CD14-positive monocyte (primary cell): Measurements from ENCODE around the gene SEC22A. TPM values are rescaled to one million over a fixed set of nuclear protein-coding genes. Genes with fewer than 3 reads are reported as not detected.

Source experiments
- DNase-seq, 3 donors: peaks; one replicate each; pipeline ENCODE4 v3.0.0-alpha.2; 2011 to 2022
- H2AFZ ChIP-seq: 2 replicates; pipeline ENCODE4 v1.6.0; 2012; ENCODE audit warnings: mild to moderate bottlenecking, low read depth, low read length, inconsistent platforms; ENCODE audit not compliant: insufficient read depth, poor library complexity, severe bottlenecking
- H3K27ac ChIP-seq, 2 donors: 1 replicate in 1 of 2; 2 replicates in 1 of 2; pipeline ENCODE4 v1.5.1; 2012 to 2013; ENCODE audit warnings: low read length in 2 of 2, control low read depth in 1 of 2, inconsistent platforms in 1 of 2, low read depth in 1 of 2, mild to moderate bottlenecking in 1 of 2
- H3K27me3 ChIP-seq, 2 donors: one replicate each; pipeline versions ENCODE4 v1.6.0 to v1.6.1; 2011 to 2013; ENCODE audit warnings: low read length in 2 of 2; ENCODE audit not compliant: control insufficient read depth in 2 of 2, insufficient read depth in 2 of 2
- H3K36me3 ChIP-seq, 2 donors: replicated peaks in 1 of 2; 1 replicate in 1 of 2; 2 replicates in 1 of 2; pipeline versions ENCODE4 v1.5.1 to v1.6.1; 2012 to 2013; ENCODE audit warnings: low read length in 2 of 2, control low read depth in 1 of 2, inconsistent platforms in 1 of 2, mild to moderate bottlenecking in 1 of 2; ENCODE audit not compliant: insufficient read depth in 2 of 2, control insufficient read depth in 1 of 2
- H3K4me1 ChIP-seq, 2 donors: 1 replicate in 1 of 2; 2 replicates in 1 of 2; pipeline versions ENCODE4 v1.5.1 to v1.6.1; 2012 to 2013; ENCODE audit warnings: low read length in 2 of 2, control low read depth in 1 of 2, inconsistent platforms in 1 of 2, mild to moderate bottlenecking in 1 of 2, moderate library complexity in 1 of 2; ENCODE audit not compliant: insufficient read depth in 2 of 2, control insufficient read depth in 1 of 2
- H3K4me2 ChIP-seq: replicated peaks from 2 replicates; pipeline ENCODE3; 2012; ENCODE audit warnings: low read length, moderate library complexity, mild to moderate bottlenecking; ENCODE audit not compliant: poor library complexity, severe bottlenecking; ENCODE audit errors: extremely low read depth
- H3K4me3 ChIP-seq, 3 experiments: fragments of 200-600 bp in 1 of 3; sonication (generic) in 1 of 3; replicated peaks in 1 of 3; 1 replicate in 2 of 3; 2 replicates in 1 of 3; pipeline ENCODE4 v1.5.1; 2011 to 2013; ENCODE audit warnings: low read length in 3 of 3, mild to moderate bottlenecking in 3 of 3, control low read depth in 2 of 3, low read depth in 2 of 3, inconsistent platforms in 1 of 3, moderate library complexity in 1 of 3
- H3K79me2 ChIP-seq: 2 replicates; pipeline ENCODE4 v1.6.0; 2012; ENCODE audit warnings: mild to moderate bottlenecking, control low read depth, inconsistent platforms, low read length, moderate library complexity; ENCODE audit not compliant: insufficient read depth
- H3K9ac ChIP-seq: 2 replicates; pipeline ENCODE4 v1.6.0; 2017; ENCODE audit warnings: low read length, mild to moderate bottlenecking; ENCODE audit not compliant: insufficient read depth, poor library complexity, severe bottlenecking
- H3K9me3 ChIP-seq, 2 donors: replicated peaks in 1 of 2; 1 replicate in 1 of 2; 2 replicates in 1 of 2; pipeline versions ENCODE4 v1.5.1 to v1.6.1; 2012 to 2013; ENCODE audit warnings: low read length in 2 of 2, control low read depth in 1 of 2; ENCODE audit not compliant: control insufficient read depth in 1 of 2, insufficient read depth in 1 of 2
- H4K20me1 ChIP-seq: 2 replicates; pipeline ENCODE4 v1.6.0; 2012; ENCODE audit warnings: mild to moderate bottlenecking, low read length, control low read depth, moderate library complexity; ENCODE audit not compliant: insufficient read depth
- H3K27ac Mint-ChIP-seq, 7 donors: one replicate each; pipeline ENCODE4 v1.8.0; 2020; ENCODE audit warnings: mild to moderate bottlenecking in 7 of 7, mixed read lengths in 7 of 7, moderate library complexity in 6 of 7, inconsistent platforms in 2 of 7
- H3K27me3 Mint-ChIP-seq, 3 donors: one replicate each; pipeline ENCODE4 v1.8.0; 2021 to 2022; ENCODE audit warnings: low read depth in 3 of 3, mild to moderate bottlenecking in 3 of 3, mixed read lengths in 3 of 3, moderate library complexity in 3 of 3, inconsistent platforms in 1 of 3
- H3K36me3 Mint-ChIP-seq, 2 donors: one replicate each; pipeline ENCODE4 v1.8.0; 2020; ENCODE audit warnings: mixed read lengths in 2 of 2, inconsistent platforms in 1 of 2, mild to moderate bottlenecking in 1 of 2
- H3K4me1 Mint-ChIP-seq: one replicate; pipeline ENCODE4 v1.8.0; 2020; ENCODE audit warnings: mild to moderate bottlenecking, mixed read lengths
- H3K4me3 Mint-ChIP-seq, 2 donors: one replicate each; pipeline ENCODE4 v1.8.0; 2020; ENCODE audit warnings: mild to moderate bottlenecking in 2 of 2, mixed read lengths in 2 of 2, moderate library complexity in 1 of 2
- H3K9me3 Mint-ChIP-seq, 7 donors: one replicate each; pipeline ENCODE4 v1.8.0; 2020 to 2022; ENCODE audit warnings: mixed read lengths in 7 of 7, mild to moderate bottlenecking in 6 of 7, moderate library complexity in 6 of 7, inconsistent platforms in 2 of 7
- WGBS: methylation state at CpG from one replicate; pipeline ENCODE4 v1.1.5; 2013; ENCODE audit warnings: missing lambda C conversion rate; ENCODE audit not compliant: insufficient coverage; 5-methylcytosine and 5-hydroxymethylcytosine counted together
- intact Hi-C, 2 donors: fragments of 100-400 bp; cut with micrococcal nuclease; formaldehyde crosslinking; loops; one replicate each; pipeline versions ENCODE4 v1.15.0 to v1.15.1; 2023
- polyA plus RNA-seq, 3 donors: library from polyadenylated mRNA; depleted of rRNA in 1 of 3; unstranded in 2 of 3; stranded (reverse) in 1 of 3; fragments of 300-500 nt in 2 of 3; fragments of >200 nt in 1 of 3; fragmentation: Illumina TruSeq in 2 of 3; gene quantifications; 1 replicate in 2 of 3; 2 replicates in 1 of 3; pipeline ENCODE4 v1.2.3, GENCODE V29; 2012 to 2021
- TF ChIP-seq, protein P1 (sequence below): fragments of 200-600 bp; IDR thresholded peaks from one replicate; pipeline ENCODE4 v1.8.0; 2022; ENCODE audit warnings: antibody characterized with exemption, mild to moderate bottlenecking

The SEC22A gene
- polyA plus RNA-seq, 3 donors: 6.4 to 11.0 (median 8.8) TPM

GRCh38 chr3:123321806-123322205 is 120.1 kb downstream of the SEC22A start:
- H3K4me1 Mint-ChIP-seq: no peaks in the 10 kb centered on the region
- H3K4me1 ChIP-seq: no peaks in the 10 kb centered on the region
- no peak overlapping the region for H3K9ac ChIP-seq
- no peaks in the 10 kb centered on the region for H3K27me3 ChIP-seq
- H3K27me3 Mint-ChIP-seq: peaks cover 5 to 12% (median 11%) of the 10 kb centered on the region in 3 donors
- intact Hi-C loops: no loop called here
- H3K36me3 ChIP-seq: no peaks in the 10 kb centered on the region
- no peak overlapping the region for H3K27ac Mint-ChIP-seq
- no peaks in the 10 kb centered on the region for H3K36me3 Mint-ChIP-seq
- TF ChIP-seq, protein P1, sequence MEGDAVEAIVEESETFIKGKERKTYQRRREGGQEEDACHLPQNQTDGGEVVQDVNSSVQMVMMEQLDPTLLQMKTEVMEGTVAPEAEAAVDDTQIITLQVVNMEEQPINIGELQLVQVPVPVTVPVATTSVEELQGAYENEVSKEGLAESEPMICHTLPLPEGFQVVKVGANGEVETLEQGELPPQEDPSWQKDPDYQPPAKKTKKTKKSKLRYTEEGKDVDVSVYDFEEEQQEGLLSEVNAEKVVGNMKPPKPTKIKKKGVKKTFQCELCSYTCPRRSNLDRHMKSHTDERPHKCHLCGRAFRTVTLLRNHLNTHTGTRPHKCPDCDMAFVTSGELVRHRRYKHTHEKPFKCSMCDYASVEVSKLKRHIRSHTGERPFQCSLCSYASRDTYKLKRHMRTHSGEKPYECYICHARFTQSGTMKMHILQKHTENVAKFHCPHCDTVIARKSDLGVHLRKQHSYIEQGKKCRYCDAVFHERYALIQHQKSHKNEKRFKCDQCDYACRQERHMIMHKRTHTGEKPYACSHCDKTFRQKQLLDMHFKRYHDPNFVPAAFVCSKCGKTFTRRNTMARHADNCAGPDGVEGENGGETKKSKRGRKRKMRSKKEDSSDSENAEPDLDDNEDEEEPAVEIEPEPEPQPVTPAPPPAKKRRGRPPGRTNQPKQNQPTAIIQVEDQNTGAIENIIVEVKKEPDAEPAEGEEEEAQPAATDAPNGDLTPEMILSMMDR: no peak
- H3K4me2 ChIP-seq: no peak overlapping the region
- H3K79me2 ChIP-seq: no peaks in the 10 kb centered on the region
- H3K4me3 Mint-ChIP-seq: no peak overlapping the region
- no peak overlapping the region for H3K27ac ChIP-seq
- no peak overlapping the region for H3K4me3 ChIP-seq
- DNase-seq: no peak
- no peaks in the 10 kb centered on the region for H4K20me1 ChIP-seq
- no peaks in the 10 kb centered on the region for H3K9me3 ChIP-seq
- H3K9me3 Mint-ChIP-seq: no peaks in the 10 kb centered on the region
- WGBS: 89% methylated on average over 8 of the region's 8 CpGs
- H2AFZ ChIP-seq: no peak overlapping the region

DNA sequence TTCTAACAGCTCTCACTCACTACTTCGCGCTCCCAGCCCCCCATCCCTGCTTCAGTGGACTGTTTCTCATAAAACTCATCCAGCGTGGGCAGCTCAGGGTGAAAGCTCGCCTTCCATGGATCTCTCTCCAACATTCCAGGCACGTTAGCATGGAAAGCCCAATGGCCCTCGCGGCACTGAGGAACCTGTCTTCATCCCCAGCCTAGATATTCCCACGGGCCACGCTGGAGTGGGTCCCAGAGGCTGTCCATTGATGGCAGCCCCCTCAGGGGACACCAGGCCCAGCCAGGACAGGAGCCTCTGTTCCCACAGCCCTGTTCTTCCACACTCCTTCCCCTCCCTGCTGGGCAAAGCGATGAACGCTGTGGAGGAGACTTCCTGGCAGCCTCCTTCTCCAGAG is 121.1 kb downstream of the SEC22A start:
- Mint-ChIP-seq H3K4me1 (no peaks in the 10 kb centered on the region), H3K4me3 (no peak overlapping the region), H3K9me3 (no peaks in the 10 kb centered on the region), H3K27ac (no peak overlapping the region), H3K27me3 (peaks cover 3 to 14% (median 8%) of the 10 kb centered on the region in 3 donors), H3K36me3 (no peaks in the 10 kb centered on the region)
- no peak for DNase-seq
- no peak overlapping the region for H2AFZ ChIP-seq
- no peaks in the 10 kb centered on the region for H4K20me1 ChIP-seq
- TF ChIP-seq, protein P1: no peak
- H3K27me3 ChIP-seq: no peaks in the 10 kb centered on the region
- H3K9me3 ChIP-seq: no peaks in the 10 kb centered on the region
- no peak overlapping the region for H3K4me2 ChIP-seq
- H3K4me3 ChIP-seq: no peak overlapping the region
- H3K4me1 ChIP-seq: no peaks in the 10 kb centered on the region
- no peak overlapping the region for H3K27ac ChIP-seq
- WGBS: 85% methylated on average over 11 of the region's 11 CpGs
- intact Hi-C loops: no loop called here
- no peaks in the 10 kb centered on the region for H3K79me2 ChIP-seq
- no peak overlapping the region for H3K9ac ChIP-seq
- no peaks in the 10 kb centered on the region for H3K36me3 ChIP-seq

Other genes with a start within 250 kb of the SEC22A start
- gene SEMA5B, start 174.2 kb upstream of the SEC22A start, polyA plus RNA-seq: not detected
- gene PDIA5, start 134.9 kb upstream of the SEC22A start, polyA plus RNA-seq: 1 to 10 TPM; 7.1 to 10.0 (median 9.2) TPM
- gene ADCY5, start 247.1 kb downstream of the SEC22A start, polyA plus RNA-seq: not detected